Esophagus muscularis mucosa (tissue), 4 donors: ENCODE results near the gene MAP2. TPM values are rescaled to one million over a fixed set of nuclear protein-coding genes. Genes with fewer than 3 reads are reported as not detected.

ENCODE experiments used
- DNase-seq: peaks from one replicate; pipeline ENCODE4 v3.0.0-alpha.2; 2017; ENCODE audit errors: extremely low spot score
- H3K27ac ChIP-seq, 4 donors: fragments of 200-600 bp; sonication (generic); replicated peaks in 1 of 4; 1 replicate in 3 of 4; 2 replicates in 1 of 4; pipeline ENCODE4 v1.5.1; 2016 to 2019; ENCODE audit warnings: mild to moderate bottlenecking in 1 of 4
- H3K27me3 ChIP-seq, 4 donors: fragments of 200-600 bp; sonication (generic); one replicate each; pipeline versions ENCODE4 v1.5.1 to v1.6.0; 2016 to 2019
- H3K36me3 ChIP-seq, 4 donors: fragments of 200-600 bp; sonication (generic); one replicate each; pipeline ENCODE4 v1.5.1; 2016 to 2019
- H3K4me1 ChIP-seq, 4 donors: fragments of 200-600 bp; sonication (generic); one replicate each; pipeline ENCODE4 v1.5.1; 2016 to 2019
- H3K4me3 ChIP-seq, 4 donors: fragments of 200-600 bp; sonication (generic); 1 replicate in 2 of 4; 2 replicates in 2 of 4; pipeline ENCODE4 v1.5.1; 2016 to 2019; ENCODE audit warnings: mild to moderate bottlenecking in 4 of 4, moderate library complexity in 1 of 4
- H3K9me3 ChIP-seq, 4 donors: fragments of 200-600 bp; sonication (generic); 1 replicate in 3 of 4; 2 replicates in 1 of 4; pipeline ENCODE4 v1.5.1; 2016 to 2019
- CTCF ChIP-seq, 3 experiments: fragments of 200-600 bp in 2 of 3; fragments of 450-650 bp in 1 of 3; sonication (generic) in 2 of 3; IDR thresholded peaks; one replicate each; pipeline ENCODE4 v1.5.1; 2017 to 2019; ENCODE audit warnings: antibody characterized with exemption in 3 of 3, mild to moderate bottlenecking in 2 of 3, moderate library complexity in 1 of 3
- EP300 ChIP-seq: sonication (generic); formaldehyde crosslinking; IDR thresholded peaks from one replicate; pipeline ENCODE4 v1.6.1; 2017; ENCODE audit warnings: antibody characterized with exemption
- POLR2A ChIP-seq: fragments of 450-650 bp; IDR thresholded peaks from one replicate; pipeline ENCODE4 v1.6.1; 2017; ENCODE audit warnings: antibody characterized with exemption, moderate library complexity, mild to moderate bottlenecking, low read depth
- POLR2AphosphoS5 ChIP-seq, 2 donors: sonication (generic); formaldehyde crosslinking; IDR thresholded peaks; one replicate each; pipeline ENCODE4 v1.6.1; 2017; ENCODE audit warnings: antibody characterized with exemption in 2 of 2
- WGBS: methylation state at CpG from one replicate; pipeline ENCODE4 v1.1.5; 2018; 5-methylcytosine and 5-hydroxymethylcytosine counted together
- intact Hi-C: fragments of 100-400 bp; cut with DNase I; formaldehyde crosslinking; loops from one replicate; pipeline ENCODE4 v1.15.1; 2023
- total RNA-seq, 4 donors: library from RNA; depleted of rRNA; stranded (reverse); fragments of >200 nt; gene quantifications; one replicate each; pipeline versions ENCODE4 v1.1.0 to v1.2.1, GENCODE V29; 2016

Gene MAP2
- total RNA-seq, 4 donors from 2014 or later: 11.1 to 62.6 (median 47.0) TPM

DNA sequence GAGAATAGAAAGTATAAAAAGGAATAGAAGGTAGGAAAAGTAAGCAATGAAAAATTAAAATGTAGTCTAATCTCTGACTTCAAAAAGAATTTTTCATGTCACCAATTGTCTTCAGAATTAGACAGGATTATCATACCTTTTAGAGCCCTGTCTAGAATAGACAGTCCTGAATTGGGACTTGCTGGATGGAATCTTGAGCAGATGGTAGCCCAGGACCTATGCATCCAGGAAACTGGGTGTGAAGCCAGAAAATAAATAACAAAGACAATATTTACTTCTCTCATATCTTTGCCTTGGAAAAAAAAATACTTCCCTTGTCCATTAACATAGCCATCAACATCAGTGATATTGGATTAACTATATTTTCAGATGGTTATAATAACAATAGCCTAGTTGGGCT lies 250.0 kb downstream of the MAP2 start:
- Histone ChIP-seq H3K4me3 (no peak overlapping the region), H3K27me3 (no peaks in the 10 kb centered on the region), H3K27ac (no peak overlapping the region), H3K9me3 (no peaks in the 10 kb centered on the region), H3K36me3 (no peaks in the 10 kb centered on the region), H3K4me1 (no peaks in the 10 kb centered on the region)
- TF ChIP-seq POLR2AphosphoS5 (IDR thresholded peaks at IDR 0.05) (no peak), EP300 (no peak), CTCF (IDR thresholded peaks at IDR 0.05) (no peak), POLR2A (no peak)
- intact Hi-C loops: no loop called here
- DNase-seq: no peak

GRCh38 chr2:209680596-209680995 lies 256.7 kb downstream of the MAP2 start:
- intact Hi-C loops: no loop called here
- no peaks in the 10 kb centered on the region for H3K36me3 ChIP-seq
- H3K27me3 ChIP-seq: no peaks in the 10 kb centered on the region
- peaks cover 0 to 3% (median 0%) of the 10 kb centered on the region in 4 donors for H3K4me1 ChIP-seq
- no peak overlapping the region for H3K4me3 ChIP-seq
- no peak for DNase-seq
- TF ChIP-seq CTCF (IDR thresholded peaks at IDR 0.05) (no peak), POLR2AphosphoS5 (IDR thresholded peaks at IDR 0.05) (no peak)
- H3K9me3 ChIP-seq: no peaks in the 10 kb centered on the region
- WGBS: 94% methylated on average over 1 of the region's 1 CpG
- H3K27ac ChIP-seq: no peak overlapping the region

- intact Hi-C loops: no loop called here
- no peak overlapping the region for H3K27ac ChIP-seq
- H3K4me1 ChIP-seq: peaks cover 0 to 5% (median 0%) of the 10 kb centered on the region in 4 donors
- DNase-seq: no peak
- no peaks in the 10 kb centered on the region for H3K9me3 ChIP-seq
- no peaks in the 10 kb centered on the region for H3K27me3 ChIP-seq
- TF ChIP-seq POLR2AphosphoS5 (IDR thresholded peaks at IDR 0.05) (no peak), CTCF (IDR thresholded peaks at IDR 0.05) (no peak), POLR2A (no peak), EP300 (no peak)
- no peaks in the 10 kb centered on the region for H3K36me3 ChIP-seq
- no peak overlapping the region for H3K4me3 ChIP-seq
- WGBS: 67% methylated on average over 1 of the region's 1 CpG
Measured at GRCh38 chr2:209681201-209681735, 257.4 kb downstream of the MAP2 start.

DNA sequence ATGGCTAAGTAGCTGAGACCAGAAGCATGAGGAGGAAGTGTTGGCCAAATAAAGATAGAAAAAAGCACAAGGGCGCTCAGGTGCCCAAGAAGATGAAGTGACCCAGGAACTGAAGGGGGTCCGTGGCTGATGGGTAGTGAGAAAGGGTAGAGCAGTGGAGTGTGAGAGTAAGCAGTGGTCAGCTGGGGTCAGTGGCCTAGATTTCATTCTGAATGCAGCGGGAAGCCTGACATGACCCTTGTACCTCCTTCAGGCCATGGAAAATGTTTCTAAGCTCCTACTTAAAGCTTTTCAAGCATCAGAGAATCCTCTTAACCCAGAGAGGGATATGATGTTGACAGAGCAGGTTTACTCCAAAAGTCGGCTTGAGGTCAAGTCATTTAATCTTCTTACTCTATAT lies 258.8 kb downstream of the MAP2 start:
- Histone ChIP-seq H3K27ac (no peak overlapping the region), H3K4me3 (no peak overlapping the region), H3K36me3 (no peaks in the 10 kb centered on the region), H3K9me3 (no peaks in the 10 kb centered on the region), H3K4me1 (peaks cover 0 to 5% (median 0%) of the 10 kb centered on the region in 4 donors), H3K27me3 (no peaks in the 10 kb centered on the region)
- TF ChIP-seq EP300: no peak
- TF ChIP-seq POLR2AphosphoS5 (IDR thresholded peaks at IDR 0.05): no peak
- TF ChIP-seq CTCF (IDR thresholded peaks at IDR 0.05): no peak
- no peak for TF ChIP-seq POLR2A
- intact Hi-C loops: no loop called here
- 86% methylated on average over 4 of the region's 4 CpGs for WGBS
- no peak for DNase-seq

DNA sequence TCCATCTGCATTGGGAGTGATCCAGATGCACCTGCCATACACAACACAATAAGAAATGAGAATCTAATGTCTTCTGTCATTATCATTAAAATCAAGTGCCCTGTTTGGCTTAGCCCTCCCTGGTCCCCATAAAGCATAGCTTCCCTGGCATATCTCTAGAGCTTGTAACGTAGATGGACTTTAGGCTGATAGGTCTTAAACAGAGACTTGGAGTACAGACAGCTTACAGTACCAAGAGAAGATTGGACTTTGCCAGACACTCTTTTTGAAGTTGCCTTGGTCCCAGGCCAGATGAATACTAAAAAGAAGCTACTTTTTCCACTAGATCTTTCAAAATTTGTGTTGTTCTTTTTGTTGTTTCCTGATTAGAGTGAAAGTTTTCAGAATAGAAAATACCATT lies 261.5 kb downstream of the MAP2 start:
- Histone ChIP-seq H3K27me3 (no peaks in the 10 kb centered on the region), H3K9me3 (no peaks in the 10 kb centered on the region), H3K4me1 (peaks cover 0 to 5% (median 0%) of the 10 kb centered on the region in 4 donors), H3K4me3 (no peak overlapping the region), H3K27ac (no peak overlapping the region), H3K36me3 (no peaks in the 10 kb centered on the region)
- WGBS: 31% methylated on average over 1 of the region's 1 CpG
- intact Hi-C loops: no loop called here
- TF ChIP-seq CTCF (IDR thresholded peaks at IDR 0.05) (no peak), EP300 (no peak), POLR2A (no peak), POLR2AphosphoS5 (IDR thresholded peaks at IDR 0.05) (no peak)
- no peak for DNase-seq
